HG02970 (cell line): ENCODE results near the gene YIF1A.
"Not testable (repeated sequence)": the region's sequence is repeated elsewhere in the genome, so short reads cannot be mapped to it uniquely, and the experiment has no call there.

Experiments used
- ATAC-seq: cut with Tn5 transposase; IDR thresholded peaks from one replicate; pipeline ENCODE4 v1.9.1; 2021; ENCODE audit warnings: mild to moderate bottlenecking, moderate library complexity, moderate number of reproducible peaks; ENCODE audit not compliant: unreplicated experiment, low FRiP score

YIF1A gene

DNA sequence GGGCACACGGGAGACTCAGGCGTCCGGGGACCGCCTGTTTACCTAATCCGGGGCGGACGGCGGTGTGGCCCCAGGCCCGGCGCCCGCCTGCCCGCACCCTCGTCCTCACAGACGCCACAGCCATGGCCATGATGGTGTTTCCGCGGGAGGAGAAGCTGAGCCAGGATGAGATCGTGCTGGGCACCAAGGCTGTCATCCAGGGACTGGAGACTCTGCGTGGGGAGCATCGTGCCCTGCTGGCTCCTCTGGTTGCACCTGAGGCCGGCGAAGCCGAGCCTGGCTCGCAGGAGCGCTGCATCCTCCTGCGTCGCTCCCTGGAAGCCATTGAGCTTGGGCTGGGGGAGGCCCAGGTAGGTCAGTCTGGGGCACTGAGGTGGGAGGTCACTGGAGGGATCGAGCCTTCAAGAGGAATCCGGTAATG, 30.5 kb downstream of the YIF1A start:
- no peak for ATAC-seq

DNA sequence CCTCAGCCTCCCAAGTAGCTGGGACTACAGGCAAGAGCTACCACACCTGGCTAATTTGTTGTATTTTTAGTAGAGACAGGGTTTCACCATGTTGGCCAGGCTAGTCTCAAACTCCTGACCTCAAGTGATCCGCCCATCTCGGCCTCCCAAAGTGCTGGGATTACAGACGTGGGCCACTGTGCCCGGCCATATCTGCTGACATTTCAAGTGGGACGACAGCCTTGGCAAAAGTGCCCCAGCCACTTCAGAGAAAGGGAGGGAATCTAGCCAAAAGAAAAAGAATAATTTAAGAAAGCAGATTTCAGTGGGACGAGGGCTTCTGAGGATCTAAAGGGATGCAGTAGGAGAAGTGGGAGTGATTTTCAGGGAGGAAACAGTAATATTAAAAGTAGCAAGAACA, 35.9 kb downstream of the YIF1A start:
- ATAC-seq, result not testable (repeated sequence)

DNA sequence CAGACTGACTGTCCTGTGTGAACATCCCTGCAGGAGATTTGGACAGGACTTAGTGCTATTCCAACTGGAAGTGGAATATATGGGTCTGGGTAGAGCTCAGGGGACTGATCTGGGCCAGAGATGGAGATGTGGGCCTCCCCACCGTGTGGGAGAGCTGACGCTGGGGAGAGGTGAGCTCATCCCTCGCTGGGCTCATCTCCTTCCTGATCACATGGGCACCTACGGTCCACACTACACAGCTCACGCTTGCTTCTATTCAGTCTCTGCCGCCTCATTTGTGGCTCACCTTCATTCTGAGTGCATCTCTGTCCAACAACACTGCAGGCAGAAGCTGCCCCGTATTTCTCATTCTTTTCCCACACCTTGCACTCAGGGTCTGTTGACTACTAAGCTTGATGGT, 37.1 kb downstream of the YIF1A start:
- ATAC-seq, result no peak

DNA sequence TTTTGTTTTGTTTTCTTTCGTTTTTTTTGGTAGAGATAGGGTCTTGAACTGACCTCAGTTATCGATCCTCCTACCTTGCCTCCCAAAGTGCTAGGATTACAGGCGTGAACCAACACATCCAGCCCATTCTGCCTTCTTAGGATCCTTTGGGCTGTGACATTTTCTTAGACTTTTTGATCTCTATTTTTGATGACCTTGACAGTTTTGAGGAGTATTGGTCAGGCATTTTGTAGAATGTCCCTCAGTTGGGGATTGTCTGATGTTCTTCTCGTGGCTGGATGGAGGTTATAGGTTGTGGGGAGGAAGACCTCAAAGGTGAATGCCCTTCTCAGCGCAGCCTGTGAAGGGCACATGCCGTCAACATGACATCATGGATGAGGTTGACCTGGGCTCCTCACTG, 40.0 kb downstream of the YIF1A start:
- no peak for ATAC-seq

DNA sequence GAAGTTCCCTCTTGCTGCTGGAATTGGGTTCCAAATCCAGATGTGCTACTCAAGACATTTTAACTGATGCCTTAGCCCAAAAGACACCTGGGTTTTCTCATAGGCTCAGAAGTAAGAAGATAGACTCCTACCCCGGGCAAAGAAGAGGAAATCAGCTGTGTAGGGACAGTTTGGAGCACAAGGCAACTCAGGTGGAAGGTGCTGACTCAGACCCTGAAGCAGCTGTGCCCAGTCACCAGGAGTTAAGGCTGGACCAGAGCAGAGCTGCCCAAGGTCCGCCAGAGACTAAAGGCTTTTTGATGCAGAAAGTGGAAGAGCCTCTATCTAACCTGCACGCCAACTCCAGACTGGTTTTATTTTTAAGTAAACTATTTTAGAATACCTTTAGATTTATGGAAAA, 41.1 kb downstream of the YIF1A start:
- no peak for ATAC-seq

DNA sequence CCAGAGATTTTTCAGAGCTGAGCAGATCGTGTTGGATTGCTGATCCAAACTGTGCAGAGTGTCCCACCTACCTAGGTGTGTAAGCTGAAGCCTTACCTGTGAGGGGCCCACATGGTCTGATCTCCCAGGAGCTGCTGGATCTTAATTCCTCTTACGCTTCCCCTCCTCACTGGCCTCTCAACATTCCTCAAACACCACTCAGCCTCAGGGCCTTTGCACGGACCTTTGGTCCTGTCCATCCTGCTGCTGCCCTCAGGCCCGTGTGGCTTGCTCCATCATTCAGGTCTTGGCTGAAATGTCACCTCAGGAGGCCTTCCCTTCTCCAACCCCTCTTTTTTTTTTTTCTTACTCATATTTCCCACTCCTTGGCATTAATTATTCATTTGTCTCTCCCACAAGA, 41.6 kb downstream of the YIF1A start:
- ATAC-seq, result no peak

DNA sequence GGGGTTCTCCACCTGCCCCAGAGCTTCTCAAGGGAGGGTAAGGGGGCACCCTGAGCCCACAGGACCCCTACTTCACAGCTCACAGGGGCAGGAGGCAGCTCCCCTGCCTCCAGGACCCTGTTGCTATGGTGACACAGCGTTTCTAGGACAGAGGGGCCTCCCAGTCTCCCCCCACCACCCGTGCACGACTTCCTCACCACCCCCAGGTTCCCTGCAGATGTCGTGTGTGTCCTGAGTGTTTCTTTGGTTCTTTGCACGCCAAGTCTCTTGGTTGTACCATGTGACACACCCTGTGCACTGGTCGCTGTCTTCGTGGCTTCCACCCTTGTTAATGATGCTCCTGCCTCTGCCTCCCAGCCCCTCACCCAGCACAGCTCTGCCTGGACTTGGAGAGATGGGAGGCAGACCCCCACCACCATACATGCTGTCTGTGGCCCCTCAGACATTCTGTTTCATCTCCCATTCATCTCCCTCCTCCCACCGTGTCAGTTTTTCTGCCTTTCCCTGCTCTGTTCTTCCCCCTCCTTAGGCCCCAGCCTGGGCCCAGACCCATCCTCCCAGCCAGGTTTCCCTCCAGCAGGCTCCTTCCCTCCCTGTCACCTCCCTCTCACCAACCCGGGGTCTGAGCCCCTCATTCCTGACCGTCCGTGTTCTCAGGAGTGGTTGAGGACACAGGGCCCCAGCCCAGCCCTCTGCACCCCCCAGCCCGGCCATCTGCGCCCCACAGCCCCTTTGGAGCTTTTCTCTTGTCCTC, 45.0 kb downstream of the YIF1A start:
- no peak for ATAC-seq

DNA sequence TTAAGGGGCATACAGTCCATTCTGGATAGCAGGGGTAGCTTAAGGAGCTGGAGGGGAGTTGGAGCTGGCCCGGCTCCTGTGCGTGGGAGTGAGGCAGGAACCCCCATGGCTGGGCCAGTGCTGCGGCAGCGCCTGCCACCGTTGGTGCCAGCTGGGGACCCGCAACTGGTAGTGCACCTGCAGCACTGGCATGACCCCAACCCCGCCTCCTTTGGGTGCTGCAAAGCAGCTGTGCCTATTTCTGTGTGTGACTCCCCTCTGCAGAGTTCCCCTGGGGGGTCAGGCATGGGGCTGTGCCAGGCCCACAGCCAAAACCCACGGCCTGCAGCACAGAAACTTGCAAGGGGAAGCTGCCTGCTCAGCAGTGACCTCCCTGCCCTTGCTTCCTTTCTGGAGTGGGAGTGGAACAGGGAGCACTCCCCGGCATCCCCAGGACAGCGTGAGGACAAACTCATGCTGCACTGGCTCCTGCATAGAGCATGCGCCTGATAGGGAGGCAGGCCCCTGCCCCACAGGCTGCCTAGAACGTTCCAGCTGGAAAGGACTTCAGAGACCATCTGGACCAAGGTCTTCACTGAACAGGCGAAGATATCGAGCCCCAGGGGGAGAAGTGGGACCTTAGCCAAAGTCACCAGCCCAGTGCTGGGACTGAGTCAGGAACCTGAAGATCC, 46.7 kb downstream of the YIF1A start:
- no peak for ATAC-seq

DNA sequence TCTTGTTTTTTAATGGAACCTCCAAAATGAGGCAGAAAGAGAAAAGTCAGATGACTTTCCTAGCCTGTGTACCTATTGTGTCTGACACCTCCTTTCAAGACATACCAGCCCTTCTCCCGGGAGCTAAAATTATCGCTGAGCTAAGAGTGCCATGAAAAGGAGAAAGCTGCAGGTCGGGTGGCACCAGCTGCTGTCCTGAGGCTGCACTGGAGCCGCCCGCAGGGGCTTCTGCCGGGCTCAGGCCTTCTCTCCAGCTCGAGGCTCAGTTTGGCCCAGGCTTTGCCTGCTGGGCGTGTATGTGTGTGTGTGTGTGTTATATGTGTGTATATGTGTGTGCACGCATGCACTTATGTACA, 48.2 kb downstream of the YIF1A start:
- no peak for ATAC-seq

DNA sequence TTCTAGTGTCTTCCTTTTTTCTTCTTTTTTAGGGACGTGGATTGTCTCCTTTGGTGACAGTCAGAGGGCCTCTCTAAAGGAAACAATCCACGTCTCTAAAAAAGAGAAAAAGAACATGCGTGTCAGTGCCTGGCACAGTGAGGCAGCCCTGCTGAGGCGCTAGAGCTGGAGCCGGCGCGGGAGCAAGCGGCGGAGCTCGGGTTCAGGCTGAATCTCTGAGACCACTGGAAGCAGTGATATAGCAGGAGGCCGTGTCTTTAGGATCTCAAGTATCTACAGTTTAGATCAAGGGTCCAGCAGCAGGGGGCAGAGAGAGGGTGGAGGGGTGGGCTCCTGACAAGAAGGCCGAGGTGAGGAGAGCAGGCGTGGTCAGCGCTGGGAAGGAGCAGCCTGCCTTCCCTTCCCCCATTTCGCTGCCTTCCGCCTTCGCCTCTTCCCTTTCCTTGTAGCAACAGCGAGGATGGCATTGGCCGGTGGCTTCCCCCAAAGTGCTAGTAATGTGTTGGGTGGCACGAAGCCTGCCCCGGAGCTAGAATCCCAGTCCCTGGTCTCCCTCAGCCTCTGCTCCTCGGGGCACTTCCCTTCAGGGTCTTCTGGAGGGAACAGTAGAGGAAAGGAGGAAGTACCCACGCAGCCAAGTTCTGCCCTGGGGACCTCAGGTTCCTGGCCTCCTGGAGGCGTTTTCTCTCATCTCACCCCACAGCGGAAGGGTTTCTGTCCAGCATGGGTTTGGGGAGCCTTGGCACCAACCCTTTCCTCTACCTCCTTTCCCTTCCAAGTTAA, 48.8 kb downstream of the YIF1A start:
- no peak for ATAC-seq

DNA sequence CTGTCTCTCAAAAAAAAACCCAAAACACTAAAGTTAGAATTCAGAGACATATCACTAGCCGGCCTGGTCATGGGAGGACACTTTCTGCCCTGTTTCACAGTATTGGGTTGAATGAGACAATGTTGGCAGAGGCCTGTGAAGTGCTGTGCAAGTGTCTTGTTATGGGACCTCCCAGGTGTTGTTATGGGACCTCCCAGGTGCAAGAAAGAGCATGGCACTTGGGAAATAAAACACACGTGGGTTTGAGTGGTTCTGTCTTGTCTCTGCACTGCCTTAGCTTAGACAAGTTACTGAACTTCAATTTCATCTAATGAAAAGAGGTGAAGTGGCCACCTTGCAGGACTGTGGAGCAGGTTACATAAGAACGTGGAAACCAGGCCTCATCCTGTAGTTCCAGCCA, 49.4 kb downstream of the YIF1A start:
- ATAC-seq, result no peak

DNA sequence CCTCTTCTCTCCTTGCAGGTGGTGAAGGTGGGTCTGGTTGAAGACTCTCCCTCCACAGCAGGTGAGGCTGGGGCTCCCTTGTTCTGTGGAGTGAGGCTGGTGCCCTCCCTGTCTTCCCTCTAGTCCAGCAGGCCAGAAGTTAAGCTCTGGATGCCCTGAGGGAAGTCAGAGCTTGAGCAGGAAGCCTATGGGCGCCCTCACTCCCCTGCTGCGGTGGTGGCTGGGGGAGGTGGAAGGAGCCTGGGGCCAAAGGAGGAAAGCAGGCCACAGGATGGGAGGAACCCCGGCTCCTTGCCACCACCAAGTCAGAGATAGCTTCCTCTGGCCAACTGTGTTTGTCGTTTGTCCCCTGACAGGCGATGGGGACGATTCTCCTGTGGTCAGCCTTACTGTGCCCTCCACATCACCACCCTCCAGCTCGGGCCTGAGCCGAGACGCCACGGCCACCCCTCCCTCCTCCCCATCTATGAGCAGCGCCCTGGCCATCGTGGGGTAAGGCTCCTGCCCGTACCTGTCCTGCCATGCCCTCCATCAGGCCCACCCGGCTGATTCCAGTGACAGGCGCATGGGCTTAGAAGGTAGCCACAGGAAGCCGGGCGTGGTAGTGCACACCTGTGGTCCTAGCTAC, 50.0 kb downstream of the YIF1A start:
- no peak for ATAC-seq

DNA sequence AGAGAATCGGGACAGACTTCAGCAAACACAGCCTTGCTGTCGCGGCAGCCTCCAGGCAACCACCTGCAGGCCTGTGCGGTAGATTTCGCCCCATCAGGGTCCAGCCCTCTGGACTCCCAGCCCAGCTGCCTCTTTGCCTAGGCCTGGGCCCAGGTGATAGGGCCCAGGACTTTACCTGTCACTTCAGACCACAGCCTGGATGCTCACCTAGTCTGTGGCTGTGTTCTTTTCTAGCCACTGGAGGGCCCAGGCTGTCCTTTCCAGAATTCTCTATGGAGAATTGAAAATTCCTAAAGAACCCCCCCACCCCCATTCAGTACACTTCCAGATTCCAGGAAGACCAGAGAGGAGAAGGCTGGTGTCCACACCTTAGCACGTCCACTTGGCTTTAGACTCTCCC, 51.1 kb downstream of the YIF1A start:
- no peak for ATAC-seq

DNA sequence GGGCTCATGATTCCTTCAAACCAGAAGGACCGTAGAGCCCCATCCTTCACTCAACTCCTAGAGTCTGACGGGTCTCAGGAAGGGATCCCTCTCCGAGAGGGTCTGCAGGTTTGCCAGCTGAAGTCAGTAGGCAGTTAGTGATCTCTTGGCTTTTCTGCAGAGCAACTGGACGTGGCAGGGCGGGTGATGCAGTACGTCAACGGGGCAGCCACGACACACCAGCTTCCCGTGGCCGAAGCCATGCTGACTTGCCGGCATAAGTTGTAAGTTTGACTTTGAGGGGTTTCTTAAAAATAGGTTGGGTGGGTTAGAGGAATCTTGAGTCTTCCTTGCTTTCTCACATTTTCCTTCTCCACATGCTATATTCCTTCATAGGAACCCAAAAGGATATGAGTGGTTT, 53.8 kb downstream of the YIF1A start:
- ATAC-seq, result no peak
